PC-9 (cell line): ENCODE results near the gene IFRD2.

Experiments used
- EZH2 ChIP-seq: fragments of 200-600 bp; sonication (generic); IDR thresholded peaks from 2 replicates; pipeline ENCODE4 v1.8.0; 2017; ENCODE audit warnings: antibody characterized with exemption, low read depth
- TF ChIP-seq, protein P1 (sequence below): fragments of 200-600 bp; sonication (generic); conservative IDR thresholded peaks from 2 replicates; pipeline ENCODE4 v1.6.1; 2017; ENCODE audit warnings: mixed run types, antibody characterized with exemption, mild to moderate bottlenecking, moderate library complexity

DNA sequence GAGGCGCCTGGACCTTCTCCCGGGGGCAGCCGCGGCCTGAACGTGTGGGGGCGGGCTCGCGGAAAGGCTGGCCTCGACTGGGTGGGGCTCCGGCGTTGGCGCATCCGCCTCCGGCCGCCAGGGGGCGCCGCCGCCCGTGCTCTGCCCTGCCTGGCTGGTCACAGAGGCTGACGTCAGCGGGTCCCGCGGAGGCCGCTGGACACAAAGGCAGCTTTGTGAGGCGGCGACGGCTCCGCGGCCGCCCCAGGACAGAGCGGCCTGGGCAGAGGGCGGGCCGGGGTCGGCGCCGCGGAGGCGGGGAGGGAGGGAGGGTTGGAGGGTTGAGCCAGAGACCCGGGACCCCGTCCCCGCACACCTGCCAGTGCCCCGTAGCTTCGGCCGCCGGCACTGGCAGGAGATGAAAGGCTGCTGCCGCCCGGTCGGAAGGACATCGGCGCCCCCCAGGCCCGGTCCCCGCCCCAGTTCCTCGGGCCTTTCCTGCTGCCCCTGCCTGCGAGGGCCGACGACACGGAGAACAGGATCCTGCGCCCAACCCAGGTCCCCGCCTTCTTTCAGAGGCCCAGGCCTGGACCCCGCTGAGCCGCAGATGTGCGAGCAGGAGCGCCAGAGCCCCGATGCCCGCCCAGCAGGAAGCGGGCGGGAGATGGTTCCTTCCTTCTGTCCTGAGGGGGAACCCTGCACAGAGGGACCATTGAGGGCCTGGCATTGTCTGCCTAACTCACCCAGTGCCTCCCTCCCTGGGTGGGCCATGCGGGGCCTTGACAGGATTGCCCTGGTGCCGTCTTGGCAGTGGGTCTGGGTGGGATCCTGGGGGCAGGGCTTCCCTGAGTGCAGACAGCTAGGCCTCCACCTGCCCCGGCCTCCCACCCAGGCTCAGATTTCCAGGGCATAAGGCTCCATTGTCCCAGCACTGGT, 31.9 kb downstream of the IFRD2 start:
- TF ChIP-seq, protein P1, sequence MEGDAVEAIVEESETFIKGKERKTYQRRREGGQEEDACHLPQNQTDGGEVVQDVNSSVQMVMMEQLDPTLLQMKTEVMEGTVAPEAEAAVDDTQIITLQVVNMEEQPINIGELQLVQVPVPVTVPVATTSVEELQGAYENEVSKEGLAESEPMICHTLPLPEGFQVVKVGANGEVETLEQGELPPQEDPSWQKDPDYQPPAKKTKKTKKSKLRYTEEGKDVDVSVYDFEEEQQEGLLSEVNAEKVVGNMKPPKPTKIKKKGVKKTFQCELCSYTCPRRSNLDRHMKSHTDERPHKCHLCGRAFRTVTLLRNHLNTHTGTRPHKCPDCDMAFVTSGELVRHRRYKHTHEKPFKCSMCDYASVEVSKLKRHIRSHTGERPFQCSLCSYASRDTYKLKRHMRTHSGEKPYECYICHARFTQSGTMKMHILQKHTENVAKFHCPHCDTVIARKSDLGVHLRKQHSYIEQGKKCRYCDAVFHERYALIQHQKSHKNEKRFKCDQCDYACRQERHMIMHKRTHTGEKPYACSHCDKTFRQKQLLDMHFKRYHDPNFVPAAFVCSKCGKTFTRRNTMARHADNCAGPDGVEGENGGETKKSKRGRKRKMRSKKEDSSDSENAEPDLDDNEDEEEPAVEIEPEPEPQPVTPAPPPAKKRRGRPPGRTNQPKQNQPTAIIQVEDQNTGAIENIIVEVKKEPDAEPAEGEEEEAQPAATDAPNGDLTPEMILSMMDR = peak; percentile 82
- no peak for TF ChIP-seq EZH2
